ENCODE data around the gene ZFHX3.
A peak's percentile ranks its signal among the peaks of the same experiment; 100 is the strongest.

Gene ZFHX3

GRCh38 chr16:73051226-73051625 is 3.3 kb upstream of the ZFHX3 start:
- Histone ChIP-seq H3K4me2 (ENCODE audit: low read length) (no peak overlapping the region), H3K9ac (ENCODE audit: low read length) (no peak overlapping the region), H3K27me3 (ENCODE audit: low read depth, low read length) (peaks cover 4% of the 10 kb centered on the region; the same call in 1 of the 2 replicates), H3K79me2 (ENCODE audit: low read length) (peaks cover 31% of the 10 kb centered on the region), H3K9me3 (ENCODE audit: insufficient read depth, low read length) (no peaks in the 10 kb centered on the region), H3K4me1 (ENCODE audit: low read length) (peaks cover 52% of the 10 kb centered on the region), H3K4me3 (ENCODE audit: low read length) (no peak overlapping the region), H2AFZ (ENCODE audit: low read depth, low read length) (no peak overlapping the region), H3K27ac (ENCODE audit: low read length) (no peak overlapping the region), H3K36me3 (replicated peaks; ENCODE audit: low read depth, low read length) (no peaks in the 10 kb centered on the region), H4K20me1 (ENCODE audit: insufficient read depth, low read length) (peaks cover 19% of the 10 kb centered on the region)
- TF ChIP-seq EZH2phosphoT487 (IDR thresholded peaks at IDR 0.05; ENCODE audit: low read depth): no peak
- no peak for TF ChIP-seq CTCF (IDR thresholded peaks at IDR 0.05; ENCODE audit: low read depth, low read length)

- no peak overlapping the region for H3K27ac ChIP-seq (ENCODE audit: low read length)
- no peaks in the 10 kb centered on the region; the same call in 1 of the 2 replicates for H3K27me3 ChIP-seq (ENCODE audit: low read depth, low read length)
- no peaks in the 10 kb centered on the region for H3K36me3 ChIP-seq (replicated peaks; ENCODE audit: low read depth, low read length)
- no peak overlapping the region for H3K4me2 ChIP-seq (ENCODE audit: low read length)
- TF ChIP-seq CTCF (IDR thresholded peaks at IDR 0.05; ENCODE audit: low read depth, low read length) (no peak), EZH2phosphoT487 (IDR thresholded peaks at IDR 0.05; ENCODE audit: low read depth) (no peak)
- no peak overlapping the region for H2AFZ ChIP-seq (ENCODE audit: low read depth, low read length)
- peaks cover 17% of the 10 kb centered on the region; the same call in 1 of the 2 replicates for H4K20me1 ChIP-seq (ENCODE audit: insufficient read depth, low read length)
- no peak overlapping the region for H3K4me3 ChIP-seq (ENCODE audit: low read length)
- peaks cover 53% of the 10 kb centered on the region for H3K4me1 ChIP-seq (ENCODE audit: low read length)
- H3K9me3 ChIP-seq (ENCODE audit: insufficient read depth, low read length): no peaks in the 10 kb centered on the region
- H3K9ac ChIP-seq (ENCODE audit: low read length): no peak overlapping the region
- H3K79me2 ChIP-seq (ENCODE audit: low read length): peaks cover 23% of the 10 kb centered on the region
These were observed 2.5 kb upstream of the ZFHX3 start for GRCh38 chr16:73050201-73051099.

GRCh38 chr16:73049511-73049910 is 1.6 kb upstream of the ZFHX3 start:
- Histone ChIP-seq H3K27ac (ENCODE audit: low read length) (no peak overlapping the region), H3K4me1 (ENCODE audit: low read length) (peaks cover 46% of the 10 kb centered on the region), H3K4me2 (ENCODE audit: low read length) (no peak overlapping the region), H2AFZ (ENCODE audit: low read depth, low read length) (no peak overlapping the region), H3K36me3 (replicated peaks; ENCODE audit: low read depth, low read length) (no peaks in the 10 kb centered on the region), H3K9me3 (ENCODE audit: insufficient read depth, low read length) (no peaks in the 10 kb centered on the region), H3K9ac (ENCODE audit: low read length) (no peak overlapping the region), H4K20me1 (ENCODE audit: insufficient read depth, low read length) (peaks cover 13% of the 10 kb centered on the region; the same call in 1 of the 2 replicates), H3K27me3 (ENCODE audit: low read depth, low read length) (no peaks in the 10 kb centered on the region; the same call in 1 of the 2 replicates), H3K4me3 (ENCODE audit: low read length) (no peak overlapping the region), H3K79me2 (ENCODE audit: low read length) (peaks cover 19% of the 10 kb centered on the region)
- TF ChIP-seq EZH2phosphoT487 (IDR thresholded peaks at IDR 0.05; ENCODE audit: low read depth) (no peak), CTCF (IDR thresholded peaks at IDR 0.05; ENCODE audit: low read depth, low read length) (no peak)

GRCh38 chr16:73049091-73049490 is 1.2 kb upstream of the ZFHX3 start:
- peaks cover 19% of the 10 kb centered on the region for H3K79me2 ChIP-seq (ENCODE audit: low read length)
- H3K4me3 ChIP-seq (ENCODE audit: low read length): peak overlapping the region; percentile 94
- H3K4me2 ChIP-seq (ENCODE audit: low read length): peak overlapping the region; percentile 99
- no peaks in the 10 kb centered on the region for H3K36me3 ChIP-seq (replicated peaks; ENCODE audit: low read depth, low read length)
- H2AFZ ChIP-seq (ENCODE audit: low read depth, low read length): no peak overlapping the region
- no peak overlapping the region for H3K27ac ChIP-seq (ENCODE audit: low read length)
- H3K9ac ChIP-seq (ENCODE audit: low read length): peak overlapping the region; percentile 89; the same call in 1 of the 2 replicates
- peaks cover 42% of the 10 kb centered on the region for H3K4me1 ChIP-seq (ENCODE audit: low read length)
- H3K27me3 ChIP-seq (ENCODE audit: low read depth, low read length): no peaks in the 10 kb centered on the region; the same call in 1 of the 2 replicates
- TF ChIP-seq EZH2phosphoT487 (IDR thresholded peaks at IDR 0.05; ENCODE audit: low read depth) (no peak), CTCF (IDR thresholded peaks at IDR 0.05; ENCODE audit: low read depth, low read length) (no peak)
- H3K9me3 ChIP-seq (ENCODE audit: insufficient read depth, low read length): no peaks in the 10 kb centered on the region
- H4K20me1 ChIP-seq (ENCODE audit: insufficient read depth, low read length): peaks cover 13% of the 10 kb centered on the region; the same call in 1 of the 2 replicates
